Measurements from ENCODE around the gene SH3BP4.
"Not testable (repeated sequence)": the region's sequence is repeated elsewhere in the genome, so short reads cannot be mapped to it uniquely, and the experiment has no call there.

Gene SH3BP4

GRCh38 chr2:235044501-235045271, 92.9 kb downstream of the SH3BP4 start:
- no peak for DNase-seq

GRCh38 chr2:235045336-235045972, 93.6 kb downstream of the SH3BP4 start:
- no peak for DNase-seq

- no peak for DNase-seq
Measured at GRCh38 chr2:235045973-235046343, 94.1 kb downstream of the SH3BP4 start.

GRCh38 chr2:235046589-235046988, 94.8 kb downstream of the SH3BP4 start:
- DNase-seq = no peak

- no peak for DNase-seq
Measured at GRCh38 chr2:235047171-235048160, 95.6 kb downstream of the SH3BP4 start.

- no peak for DNase-seq
Measured at GRCh38 chr2:235048549-235048948, 96.7 kb downstream of the SH3BP4 start.

- no peak for DNase-seq
Measured at GRCh38 chr2:235049069-235049468, 97.3 kb downstream of the SH3BP4 start.

- no peak for DNase-seq
Measured at GRCh38 chr2:235049719-235050118, 97.9 kb downstream of the SH3BP4 start.

GRCh38 chr2:235050980-235051351, 99.1 kb downstream of the SH3BP4 start:
- peak; percentile 50 for DNase-seq

GRCh38 chr2:235051436-235052260, 99.8 kb downstream of the SH3BP4 start:
- DNase-seq = no peak

GRCh38 chr2:235052514-235053354, 100.9 kb downstream of the SH3BP4 start:
- DNase-seq = no peak

- no peak for DNase-seq
Measured at GRCh38 chr2:235053651-235054050, 101.8 kb downstream of the SH3BP4 start.

GRCh38 chr2:235054475-235054874, 102.7 kb downstream of the SH3BP4 start:
- no peak for DNase-seq

- DNase-seq = no peak
Measured at GRCh38 chr2:235054919-235055318, 103.1 kb downstream of the SH3BP4 start.

GRCh38 chr2:235055891-235056516, 104.2 kb downstream of the SH3BP4 start:
- DNase-seq = peak; percentile 8

- DNase-seq = no peak
Measured at GRCh38 chr2:235056768-235057167, 105.0 kb downstream of the SH3BP4 start.

- DNase-seq = not testable (repeated sequence)
Measured at GRCh38 chr2:235057616-235058015, 105.8 kb downstream of the SH3BP4 start.

GRCh38 chr2:235059161-235059560, 107.3 kb downstream of the SH3BP4 start:
- no peak for DNase-seq

- no peak for DNase-seq
Measured at GRCh38 chr2:235061656-235062055, 109.8 kb downstream of the SH3BP4 start.

- DNase-seq = no peak
Measured at GRCh38 chr2:235063471-235063961, 111.7 kb downstream of the SH3BP4 start.

- DNase-seq = no peak
Measured at GRCh38 chr2:235064976-235065375, 113.2 kb downstream of the SH3BP4 start.
